Esophagus (tissue), 2 donors: ENCODE data around the gene SORCS3. TPM values are rescaled to one million over a fixed set of nuclear protein-coding genes. Genes with fewer than 3 reads are reported as not detected.

ENCODE experiments used
- H3K27ac ChIP-seq, 2 donors: one replicate each; pipeline ENCODE4 v1.5.1; 2013; ENCODE audit warnings: low read depth in 2 of 2, mild to moderate bottlenecking in 2 of 2, inconsistent platforms in 1 of 2, low read length in 1 of 2, moderate library complexity in 1 of 2
- H3K27me3 ChIP-seq, 2 donors: one replicate each; pipeline ENCODE4 v1.6.1; 2013; ENCODE audit warnings: low read length in 2 of 2, control low read depth in 1 of 2, mild to moderate bottlenecking in 1 of 2; ENCODE audit not compliant: insufficient read depth in 2 of 2, control insufficient read depth in 1 of 2
- H3K36me3 ChIP-seq, 2 donors: one replicate each; pipeline ENCODE4 v1.6.1; 2013; ENCODE audit warnings: low read length in 1 of 2; ENCODE audit not compliant: control insufficient read depth in 2 of 2, insufficient read depth in 2 of 2
- H3K4me1 ChIP-seq, 2 donors: one replicate each; pipeline ENCODE4 v1.6.1; 2013; ENCODE audit warnings: low read length in 1 of 2; ENCODE audit not compliant: control insufficient read depth in 2 of 2, insufficient read depth in 2 of 2
- H3K4me3 ChIP-seq, 2 donors: one replicate each; pipeline ENCODE4 v1.5.1; 2013; ENCODE audit warnings: low read length in 2 of 2, mild to moderate bottlenecking in 2 of 2, low read depth in 1 of 2, moderate library complexity in 1 of 2
- H3K9me3 ChIP-seq, 2 donors: one replicate each; pipeline ENCODE4 v1.6.1; 2013; ENCODE audit warnings: mild to moderate bottlenecking in 2 of 2, low read depth in 1 of 2, low read length in 1 of 2, moderate library complexity in 1 of 2; ENCODE audit not compliant: control insufficient read depth in 2 of 2, insufficient read depth in 1 of 2
- WGBS, 2 donors: extraction: QIAGEN DNeasy Blood & Tissue Kit; methylation state at CpG; one replicate each; pipeline ENCODE4 v1.1.7; 2013; 5-methylcytosine and 5-hydroxymethylcytosine counted together
- polyA plus RNA-seq, 2 donors: library from polyadenylated mRNA; stranded (reverse); fragments of 200-250 nt; gene quantifications; one replicate each; pipeline ENCODE4 v1.2.3, GENCODE V29; 2013
- donor health status: healthy with polysubstance abuse.
- donor health status: Bipolar disorder and iron deficiency.

Gene SORCS3
- polyA plus RNA-seq, 2 donors, result 0.02 to 0.04 TPM

DNA sequence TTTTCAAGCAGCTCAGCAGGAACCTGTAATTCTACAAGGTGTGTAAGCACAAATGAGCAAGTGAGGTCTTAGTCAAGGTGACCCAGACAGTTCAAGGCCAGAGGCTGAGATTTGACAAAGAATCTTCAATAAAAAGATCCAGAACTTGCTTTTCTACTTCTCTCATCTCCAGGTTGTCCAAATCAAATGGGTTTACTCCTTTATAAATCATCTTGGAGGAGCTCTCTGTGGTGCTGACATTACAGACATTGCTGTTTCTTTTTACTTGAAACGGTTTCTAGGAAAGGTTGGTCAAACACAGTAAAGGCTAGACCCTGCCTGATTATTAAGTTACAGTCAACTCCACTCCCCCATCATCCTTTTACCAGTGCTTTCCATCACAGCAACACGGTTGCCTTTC lies 504.6 kb downstream of the SORCS3 start:
- no peak overlapping the region for H3K27ac ChIP-seq
- whole genome bisulfite sequencing, 2 donors, result 40 to 45% methylated on average over 2 of the region's 2 CpGs
- no peak overlapping the region for H3K4me3 ChIP-seq
- H3K4me1 ChIP-seq, result no peaks in the 10 kb centered on the region
- H3K36me3 ChIP-seq, result no peaks in the 10 kb centered on the region
- no peaks in the 10 kb centered on the region for H3K9me3 ChIP-seq
- H3K27me3 ChIP-seq, result no peaks in the 10 kb centered on the region

DNA sequence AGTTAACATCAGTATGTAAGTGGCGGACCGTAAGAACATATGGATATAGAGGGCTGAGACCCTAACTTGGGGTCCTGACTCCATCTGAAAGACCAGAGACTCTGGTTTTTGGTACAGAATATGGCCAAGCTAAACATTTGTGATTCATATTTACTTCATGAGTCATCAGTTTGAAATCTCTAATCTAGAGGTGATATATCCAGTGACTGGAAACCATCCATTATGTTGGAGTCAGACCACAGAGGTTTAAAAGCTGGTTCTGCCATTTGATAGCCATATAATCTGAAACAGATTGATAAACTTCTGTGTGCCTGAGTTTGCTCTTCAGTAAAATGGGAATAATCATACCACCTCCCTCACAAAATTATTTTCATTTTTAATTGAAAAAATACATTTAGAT lies 505.3 kb downstream of the SORCS3 start:
- Histone ChIP-seq H3K36me3 (no peaks in the 10 kb centered on the region), H3K9me3 (no peaks in the 10 kb centered on the region), H3K27me3 (no peaks in the 10 kb centered on the region), H3K27ac (no peak overlapping the region), H3K4me1 (no peaks in the 10 kb centered on the region), H3K4me3 (no peak overlapping the region)
- WGBS, 2 donors, result 96 to 98% methylated on average over 2 of the region's 2 CpGs

DNA sequence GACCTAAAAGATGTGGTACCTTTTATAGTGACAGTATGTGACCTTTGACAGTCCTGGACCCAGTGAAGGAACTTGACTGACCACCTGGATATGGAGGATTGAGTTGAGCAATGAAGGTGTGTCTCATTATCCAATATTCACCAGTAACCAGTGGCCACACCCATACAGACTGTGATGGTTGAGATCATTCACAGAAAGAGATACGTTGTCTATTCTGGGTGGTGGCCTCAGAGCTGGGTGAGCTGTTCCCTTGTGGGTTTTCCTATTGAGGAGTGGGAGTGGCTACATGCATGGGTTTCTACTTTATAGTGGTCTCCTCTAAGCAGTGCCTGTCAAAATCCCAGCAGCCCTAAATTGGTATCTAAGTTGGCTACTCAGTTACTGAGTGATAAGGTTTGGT lies 507.4 kb downstream of the SORCS3 start:
- Histone ChIP-seq H3K4me3 (no peak overlapping the region), H3K36me3 (no peaks in the 10 kb centered on the region), H3K27me3 (no peaks in the 10 kb centered on the region), H3K27ac (no peak overlapping the region), H3K4me1 (no peaks in the 10 kb centered on the region), H3K9me3 (no peaks in the 10 kb centered on the region)
- 9 to 71% methylated on average over 1 of the region's 1 CpG for WGBS, 2 donors

DNA sequence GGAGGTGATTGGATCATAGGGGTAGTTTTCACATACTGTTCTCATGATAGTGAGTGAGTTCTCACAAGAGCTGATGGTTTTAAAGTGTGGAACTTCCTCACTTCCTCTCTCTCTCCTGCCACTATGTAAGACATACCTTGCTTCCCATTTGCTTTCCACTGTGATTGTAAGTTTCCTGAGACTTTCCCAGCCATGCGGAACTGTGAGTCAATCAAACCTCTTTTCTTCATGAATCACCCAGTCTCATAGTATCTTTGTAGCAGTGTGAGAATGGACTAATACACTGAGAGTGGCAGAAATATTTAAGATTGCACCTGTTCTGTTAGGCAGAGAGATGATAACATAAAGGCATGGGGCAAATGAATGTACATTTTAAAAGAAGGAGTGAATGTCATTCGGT lies 507.8 kb downstream of the SORCS3 start:
- H3K4me1 ChIP-seq, result no peaks in the 10 kb centered on the region
- H3K27ac ChIP-seq, result no peak overlapping the region
- H3K27me3 ChIP-seq, result no peaks in the 10 kb centered on the region
- no peaks in the 10 kb centered on the region for H3K9me3 ChIP-seq
- 75 to 80% methylated on average over 2 of the region's 2 CpGs for WGBS, 2 donors
- H3K4me3 ChIP-seq, result no peak overlapping the region
- no peaks in the 10 kb centered on the region for H3K36me3 ChIP-seq

DNA sequence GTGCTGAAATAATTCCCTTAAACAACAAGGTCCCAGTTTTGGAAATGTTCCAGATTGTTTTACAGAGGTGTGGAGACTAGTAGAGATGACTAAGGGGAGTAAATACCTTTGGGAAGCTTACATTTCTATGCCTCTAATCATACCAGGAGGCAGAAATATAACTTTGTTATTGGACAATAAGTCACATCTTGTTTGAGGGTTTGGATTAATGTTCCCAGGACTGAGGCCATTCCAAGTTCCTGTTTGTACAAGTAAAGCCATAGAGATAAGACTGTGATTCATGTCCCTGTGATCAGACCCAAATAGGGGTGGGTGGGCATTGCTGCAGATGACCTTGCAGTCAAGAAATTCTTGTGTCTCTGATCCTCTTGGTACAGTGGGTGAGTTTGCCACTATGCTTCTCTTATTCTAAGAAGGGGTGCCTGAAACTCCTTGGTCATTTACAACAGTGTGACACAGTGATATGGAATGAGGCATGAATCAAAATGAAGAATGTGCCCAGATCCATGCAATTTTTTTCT lies 508.3 kb downstream of the SORCS3 start:
- H3K36me3 ChIP-seq, result no peaks in the 10 kb centered on the region
- H3K27ac ChIP-seq, result no peak overlapping the region
- H3K9me3 ChIP-seq, result no peaks in the 10 kb centered on the region
- H3K4me3 ChIP-seq, result no peak overlapping the region
- H3K27me3 ChIP-seq, result no peaks in the 10 kb centered on the region
- no peaks in the 10 kb centered on the region for H3K4me1 ChIP-seq

DNA sequence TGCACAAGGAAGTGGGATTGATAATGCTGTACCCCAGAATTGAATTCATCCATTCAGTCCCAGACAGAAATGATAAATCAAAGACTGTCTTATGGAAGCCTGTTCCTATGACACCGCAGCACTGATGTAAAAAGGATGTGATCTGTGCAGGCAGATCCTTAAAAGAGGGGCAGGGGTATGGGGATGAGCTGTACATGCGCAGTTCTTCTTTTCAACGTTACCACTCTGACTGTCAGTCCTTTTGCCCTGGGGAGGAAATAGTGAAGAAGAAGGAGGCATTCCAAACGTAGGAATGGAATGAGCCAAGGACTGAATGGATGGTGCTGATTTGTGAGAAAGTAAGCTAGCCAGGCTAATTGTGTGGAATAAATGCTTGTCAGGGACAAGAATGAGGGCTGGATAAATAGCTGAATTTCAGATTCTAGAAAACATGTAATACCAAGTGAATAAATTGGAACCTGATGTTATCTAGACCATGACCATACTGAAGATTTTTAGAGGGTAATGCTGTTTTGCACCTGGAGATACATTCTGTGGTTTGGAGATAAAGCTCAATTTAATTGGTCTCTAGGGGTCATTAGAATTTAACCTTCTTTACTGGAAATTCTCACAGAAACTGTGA lies 509.3 kb downstream of the SORCS3 start:
- Histone ChIP-seq H3K4me3 (no peak overlapping the region), H3K27me3 (no peaks in the 10 kb centered on the region), H3K27ac (no peak overlapping the region), H3K9me3 (no peaks in the 10 kb centered on the region), H3K4me1 (no peaks in the 10 kb centered on the region), H3K36me3 (no peaks in the 10 kb centered on the region)
- 66 to 71% methylated on average over 4 of the region's 4 CpGs for WGBS, 2 donors

DNA sequence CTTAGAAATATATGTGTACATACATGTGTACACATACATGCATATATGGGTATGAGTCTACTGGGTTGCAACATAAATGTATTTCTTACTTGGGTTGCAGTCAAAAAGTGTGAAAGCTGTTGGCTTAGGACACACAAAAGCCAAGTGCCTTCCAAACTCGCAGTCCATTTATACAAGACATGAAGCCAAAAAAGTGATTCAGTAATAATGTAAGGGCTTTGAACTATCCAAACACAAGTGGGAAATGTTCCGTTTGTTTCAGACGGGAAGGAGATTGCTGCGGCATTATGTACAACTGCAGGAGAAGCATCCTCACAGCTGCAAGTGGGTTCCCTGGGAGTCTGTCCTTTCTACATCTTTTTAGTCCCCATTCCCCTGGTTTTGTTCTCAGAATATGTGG lies 513.6 kb downstream of the SORCS3 start:
- no peak overlapping the region for H3K4me3 ChIP-seq
- no peaks in the 10 kb centered on the region for H3K36me3 ChIP-seq
- no peaks in the 10 kb centered on the region for H3K9me3 ChIP-seq
- no peak overlapping the region for H3K27ac ChIP-seq
- H3K4me1 ChIP-seq, result no peaks in the 10 kb centered on the region
- H3K27me3 ChIP-seq, result no peaks in the 10 kb centered on the region
- WGBS, 2 donors, result 48 to 64% methylated on average over 4 of the region's 4 CpGs

DNA sequence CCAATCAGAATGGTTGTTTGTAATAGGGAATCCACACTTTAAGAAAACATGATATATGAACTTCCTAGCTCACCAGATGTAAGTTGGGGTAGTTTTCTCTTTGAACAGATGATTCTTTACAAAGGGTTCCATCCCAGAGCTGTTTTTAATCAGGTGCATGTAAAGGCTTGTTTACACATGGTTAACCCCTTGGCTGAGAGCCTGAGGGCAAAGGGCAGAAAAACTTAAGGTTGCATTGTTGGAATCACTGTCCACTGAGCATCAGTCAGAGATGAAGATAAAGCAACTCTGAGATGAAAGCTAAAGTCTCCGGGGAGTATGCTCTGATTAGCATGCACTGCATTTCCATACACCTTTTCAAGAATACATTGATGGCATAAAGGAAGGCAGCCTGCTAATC lies 518.2 kb downstream of the SORCS3 start:
- WGBS, 2 donors, result 10 to 39% methylated on average over 1 of the region's 1 CpG

DNA sequence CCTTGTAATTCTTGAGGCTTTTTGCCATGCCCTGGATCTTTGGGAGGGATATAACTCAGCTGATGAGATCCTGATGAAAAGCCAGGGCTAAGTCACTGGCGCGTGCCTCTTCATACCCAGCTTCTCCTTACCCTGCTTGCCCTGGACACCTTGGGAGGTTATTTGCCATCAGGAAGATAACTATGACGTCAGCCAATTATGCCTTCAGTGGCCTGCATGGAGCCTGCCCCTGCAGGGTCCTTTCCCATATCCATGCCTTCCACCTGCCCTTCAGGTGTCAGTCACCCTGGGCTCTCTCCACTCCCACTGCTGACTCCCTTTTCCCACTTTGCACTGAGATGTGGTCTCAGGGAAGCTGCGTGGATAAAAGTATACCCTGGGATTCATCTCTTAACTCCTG lies 520.1 kb downstream of the SORCS3 start:
- Histone ChIP-seq H3K4me3 (no peak overlapping the region), H3K27ac (no peak overlapping the region), H3K36me3 (no peaks in the 10 kb centered on the region), H3K27me3 (no peaks in the 10 kb centered on the region), H3K9me3 (no peaks in the 10 kb centered on the region), H3K4me1 (no peaks in the 10 kb centered on the region)
- 82 to 86% methylated on average over 4 of the region's 4 CpGs for WGBS, 2 donors

More for the DNA sequence above, 518.2 kb downstream of the SORCS3 start:
- Histone ChIP-seq H3K27ac (no peak overlapping the region), H3K36me3 (no peaks in the 10 kb centered on the region), H3K4me3 (no peak overlapping the region), H3K4me1 (no peaks in the 10 kb centered on the region), H3K9me3 (no peaks in the 10 kb centered on the region), H3K27me3 (no peaks in the 10 kb centered on the region)

DNA sequence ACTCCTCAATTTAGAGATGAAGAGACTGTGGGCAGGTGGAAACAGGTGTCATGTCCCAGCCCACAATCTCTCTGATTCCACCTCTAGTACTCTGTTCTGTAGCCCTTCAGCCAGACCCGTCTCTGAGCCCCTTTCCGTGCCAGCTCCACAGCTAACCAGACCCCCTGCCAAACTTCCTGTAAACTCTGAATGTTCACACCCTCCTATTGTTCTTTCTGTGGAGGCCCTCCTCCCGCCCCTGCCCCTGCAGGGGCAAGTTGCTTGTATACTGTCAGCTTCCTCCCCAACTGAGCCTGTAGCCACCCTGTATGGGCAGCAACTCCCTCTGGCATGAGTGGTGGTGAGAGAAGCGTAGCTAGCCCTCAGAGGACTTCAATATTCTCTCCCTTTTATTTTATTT lies 520.7 kb downstream of the SORCS3 start:
- Histone ChIP-seq H3K9me3 (no peaks in the 10 kb centered on the region), H3K27me3 (no peaks in the 10 kb centered on the region), H3K4me1 (no peaks in the 10 kb centered on the region), H3K27ac (no peak overlapping the region), H3K4me3 (no peak overlapping the region), H3K36me3 (no peaks in the 10 kb centered on the region)
- WGBS, 2 donors, result 40 to 46% methylated on average over 4 of the region's 4 CpGs
